Measurements from ENCODE around the gene HMGCL.
"Not testable (repeated sequence)": the region's sequence is repeated elsewhere in the genome, so short reads cannot be mapped to it uniquely, and the experiment has no call there.

Gene HMGCL

DNA sequence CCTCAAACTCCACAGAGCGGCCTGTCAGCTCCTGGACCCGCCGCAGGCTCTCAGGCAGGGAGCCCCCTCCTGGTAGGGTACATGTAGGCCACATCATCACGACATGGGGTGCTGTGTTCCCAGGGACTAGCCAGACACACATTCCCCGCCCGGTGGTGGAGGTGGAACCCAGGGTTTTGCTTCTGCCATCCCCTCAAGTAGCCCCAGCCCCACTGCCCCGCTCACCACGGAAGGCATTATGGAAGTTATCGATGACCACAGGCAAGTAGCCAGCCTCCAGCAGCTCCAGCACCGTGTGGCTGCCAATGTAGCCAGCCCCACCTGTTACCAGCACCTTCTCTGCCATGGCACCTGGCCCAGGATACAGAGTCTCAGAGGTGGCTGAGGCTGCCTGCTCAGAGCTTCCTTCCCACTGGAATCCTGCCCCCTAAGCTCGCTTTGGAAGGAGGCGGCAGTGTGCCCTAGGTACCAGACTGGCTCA, 26.5 kb downstream of the HMGCL start:
- no peak for DNase-seq (ENCODE audit: low read depth in 2 of 2)

DNA sequence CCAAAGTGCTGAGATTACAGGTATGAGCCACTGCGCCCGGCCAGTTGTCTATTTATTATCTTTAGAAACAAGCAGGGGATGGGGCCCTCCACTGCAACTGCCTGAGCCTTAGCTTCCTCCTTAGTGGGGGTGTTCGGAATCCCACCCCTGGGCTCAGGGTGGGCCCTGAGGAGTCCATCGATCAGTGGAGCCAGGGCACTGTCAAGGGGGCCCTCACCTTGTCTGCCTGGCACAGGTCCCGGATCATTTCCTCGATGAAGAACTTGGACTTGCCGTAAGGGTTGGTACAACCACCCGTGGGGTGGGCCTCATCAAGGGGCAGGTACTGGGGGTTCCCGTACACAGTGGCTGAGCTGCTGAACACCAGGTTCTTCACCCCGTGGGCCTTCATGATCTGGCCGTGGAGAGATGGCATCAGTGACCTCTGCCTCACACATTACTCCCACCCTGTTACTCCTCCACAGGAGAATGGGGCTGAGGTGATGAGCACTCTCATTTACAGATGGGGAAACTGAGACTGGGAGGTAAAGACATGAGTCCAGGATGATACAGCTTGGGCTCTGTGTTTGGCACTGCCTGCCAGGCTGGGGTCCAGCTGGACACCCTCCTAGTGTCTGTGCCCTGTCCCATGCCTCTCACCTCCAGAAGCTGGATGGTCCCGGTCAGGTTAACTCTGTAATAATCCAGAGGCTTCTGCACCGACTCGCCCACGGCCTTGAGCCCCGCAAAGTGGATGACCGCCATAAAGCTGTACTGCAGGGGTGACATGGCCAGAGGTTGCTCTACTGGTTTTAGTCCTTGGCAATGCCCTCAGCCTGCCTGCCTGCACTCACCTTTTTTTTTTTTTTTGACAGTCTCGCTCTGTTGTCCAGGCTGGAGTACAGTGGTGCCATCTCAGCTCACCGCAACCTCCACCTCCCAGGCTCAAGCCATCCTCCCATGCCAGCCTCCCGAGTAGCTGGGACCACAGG, 27.5 kb downstream of the HMGCL start:
- DNase-seq (ENCODE audit: low read depth in 2 of 2): no peak

DNA sequence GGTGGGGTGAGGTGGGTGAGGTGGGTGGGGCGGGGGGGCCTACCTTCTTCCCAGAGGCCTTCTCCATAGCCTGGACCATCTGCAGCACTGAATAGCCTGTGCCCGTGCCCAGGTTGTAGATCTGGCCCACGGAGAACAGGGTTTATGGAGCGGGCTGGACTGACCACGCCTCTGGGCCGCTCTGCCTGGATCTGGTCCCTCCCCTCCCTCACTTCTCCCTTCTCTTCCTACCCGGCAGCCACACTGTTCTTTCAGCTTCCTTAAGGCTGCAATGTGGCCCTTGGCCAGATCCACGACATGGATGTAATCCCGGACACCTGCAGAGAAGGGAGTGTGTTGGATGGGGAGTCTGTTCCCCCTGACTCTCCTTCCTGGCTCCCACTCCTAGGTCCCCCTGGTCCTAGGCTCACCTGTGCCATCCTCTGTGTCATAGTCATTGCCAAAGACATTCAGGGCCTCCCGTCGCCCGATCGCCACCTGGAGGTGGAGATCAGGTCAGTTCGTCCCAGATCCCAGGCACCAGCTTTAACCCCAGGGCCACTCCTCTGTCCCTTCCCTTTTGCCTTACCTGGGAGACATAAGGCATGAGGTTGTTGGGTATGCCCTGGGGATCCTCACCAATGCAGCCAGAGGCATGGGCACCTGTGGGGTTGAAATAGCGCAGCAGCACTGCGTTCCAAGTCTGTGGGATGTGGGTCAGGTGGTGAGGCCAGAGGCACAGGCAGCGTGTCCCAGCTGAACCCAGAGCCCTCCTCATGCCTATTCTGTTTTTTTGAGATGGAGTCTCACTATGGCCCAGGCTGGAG, 28.6 kb downstream of the HMGCL start:
- DNase-seq (ENCODE audit: low read depth in 2 of 2): no peak

DNA sequence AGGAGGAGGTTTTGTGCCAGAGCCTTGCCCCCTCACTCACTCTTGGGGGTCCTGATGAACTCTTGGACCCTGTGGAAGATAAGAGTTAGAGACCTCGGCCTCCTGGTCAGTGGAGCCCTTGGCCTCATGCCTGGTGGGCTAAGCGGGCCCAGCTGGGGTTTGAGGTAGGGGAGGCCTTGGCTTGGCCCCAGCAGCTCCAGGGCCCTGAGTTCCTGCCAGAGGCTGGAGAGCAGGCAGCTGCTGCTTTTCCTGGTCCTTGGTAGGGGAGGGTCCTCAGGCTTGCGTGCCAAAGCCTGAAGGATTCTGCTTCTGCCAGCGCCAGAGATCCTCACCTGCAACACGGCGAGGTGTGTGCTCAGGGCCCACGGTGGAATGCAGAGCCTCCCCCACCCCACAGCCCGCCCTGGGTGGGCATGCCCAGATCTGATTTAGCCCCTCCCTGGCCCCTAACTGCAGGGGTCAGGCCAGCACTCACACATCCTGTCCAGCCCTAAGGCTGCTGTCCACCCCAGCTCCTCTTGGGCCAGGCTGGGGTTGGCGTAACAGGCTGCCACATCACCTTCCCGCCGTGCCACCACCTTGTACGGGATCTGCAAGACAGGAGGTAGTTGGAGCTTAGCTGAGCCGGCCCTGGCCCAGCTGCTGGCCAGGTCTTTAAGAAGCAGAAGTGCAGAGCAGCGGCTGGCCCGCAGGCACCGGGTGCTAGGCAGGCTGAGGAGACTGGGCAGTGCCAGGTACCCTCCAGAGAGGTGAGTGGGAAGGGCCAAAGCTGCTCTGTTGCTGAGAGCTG, 29.4 kb downstream of the HMGCL start:
- DNase-seq (ENCODE audit: low read depth in 2 of 2): no peak

DNA sequence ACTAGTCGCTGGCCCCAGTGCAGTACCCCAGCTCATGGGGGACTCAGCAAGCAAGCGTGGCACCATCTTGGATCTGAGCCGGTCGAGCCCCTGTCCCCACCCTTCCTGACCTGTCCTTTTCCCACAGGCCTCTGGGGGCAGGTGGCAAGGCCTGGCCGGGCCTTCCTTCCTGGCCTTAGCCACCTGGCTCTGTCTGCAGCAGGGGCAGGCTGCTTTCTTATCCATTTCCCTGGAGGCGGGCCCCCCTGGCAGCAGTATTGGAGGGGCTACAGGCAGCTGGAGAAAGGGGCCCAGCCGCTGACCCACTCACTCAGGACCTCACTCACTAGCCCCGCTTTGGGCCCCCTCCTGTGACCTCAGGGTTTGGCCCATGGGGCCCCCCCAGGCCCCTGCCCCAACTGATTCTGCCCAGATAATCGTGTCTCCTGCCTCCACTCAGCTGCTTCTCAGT, 30.5 kb downstream of the HMGCL start:
- not testable (repeated sequence) for DNase-seq (ENCODE audit: low read depth in 2 of 2)

DNA sequence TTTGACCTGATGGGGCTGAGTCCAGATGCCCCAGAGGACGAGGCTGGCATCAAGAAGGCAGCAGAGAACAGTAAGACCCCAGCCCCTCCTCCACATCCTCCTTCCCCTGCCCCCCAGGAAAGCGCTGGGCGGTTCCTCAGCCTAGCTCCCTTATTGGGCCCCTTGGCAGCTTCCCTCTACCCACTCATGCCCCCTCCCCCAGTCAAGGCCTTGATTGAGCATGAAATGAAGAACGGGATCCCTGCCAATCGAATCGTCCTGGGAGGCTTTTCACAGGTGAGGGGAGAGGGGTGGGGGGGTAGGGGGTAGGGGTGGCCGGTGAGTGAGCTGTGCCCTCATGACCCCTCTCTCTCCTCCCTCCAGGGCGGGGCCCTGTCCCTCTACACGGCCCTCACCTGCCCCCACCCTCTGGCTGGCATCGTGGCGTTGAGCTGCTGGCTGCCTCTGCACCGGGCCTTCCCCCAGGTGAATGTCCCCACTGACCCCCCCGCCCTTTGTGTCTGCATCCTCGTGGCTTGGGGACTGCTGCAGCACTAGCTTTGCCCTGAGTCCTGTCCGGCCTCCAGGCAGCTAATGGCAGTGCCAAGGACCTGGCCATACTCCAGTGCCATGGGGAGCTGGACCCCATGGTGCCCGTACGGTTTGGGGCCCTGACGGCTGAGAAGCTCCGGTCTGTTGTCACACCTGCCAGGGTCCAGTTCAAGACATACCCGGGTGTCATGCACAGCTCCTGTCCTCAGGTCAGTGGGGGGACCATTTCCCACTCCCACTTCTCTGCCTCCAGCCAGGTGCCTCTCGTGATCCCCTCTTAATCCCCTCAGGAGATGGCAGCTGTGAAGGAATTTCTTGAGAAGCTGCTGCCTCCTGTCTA, 31.1 kb downstream of the HMGCL start:
- DNase-seq (ENCODE audit: low read depth in 2 of 2): no peak

DNA sequence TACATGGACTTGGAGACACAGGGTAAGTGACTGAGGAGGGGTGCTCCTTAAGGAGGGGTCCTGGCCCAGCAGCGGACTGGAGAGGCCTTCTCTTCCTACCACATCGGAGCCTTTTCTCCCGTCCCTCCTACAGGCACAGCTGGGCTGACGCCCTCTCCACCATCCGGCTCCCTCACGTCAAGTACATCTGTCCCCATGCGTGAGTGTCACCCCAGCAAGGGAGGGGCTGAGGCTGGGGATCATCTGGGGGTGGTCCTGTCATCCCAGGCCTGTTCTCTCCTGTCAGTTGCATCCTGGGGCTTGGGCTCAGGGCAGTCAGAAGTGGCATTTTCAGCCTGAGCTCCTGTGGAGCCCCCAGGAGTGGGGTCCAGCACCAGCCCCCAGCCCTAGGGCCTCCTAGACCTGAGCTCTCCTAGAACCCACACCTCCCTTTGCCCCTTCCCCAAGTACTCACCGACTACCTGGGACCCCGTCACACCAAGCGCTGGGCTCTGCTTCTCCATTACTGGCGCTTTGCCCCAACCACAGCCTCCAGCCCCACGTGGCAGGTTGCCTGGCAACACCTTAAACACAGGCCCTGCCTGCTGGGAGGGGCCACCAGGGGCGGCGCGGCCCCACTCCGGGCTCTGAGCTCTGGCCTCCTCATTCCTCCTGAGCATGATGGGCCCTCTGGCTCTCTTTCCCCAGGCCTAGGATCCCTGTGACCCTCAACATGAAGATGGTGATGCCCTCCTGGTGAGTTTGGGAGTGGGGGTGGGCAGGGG, 32.0 kb downstream of the HMGCL start:
- DNase-seq (ENCODE audit: low read depth in 2 of 2): no peak

DNA sequence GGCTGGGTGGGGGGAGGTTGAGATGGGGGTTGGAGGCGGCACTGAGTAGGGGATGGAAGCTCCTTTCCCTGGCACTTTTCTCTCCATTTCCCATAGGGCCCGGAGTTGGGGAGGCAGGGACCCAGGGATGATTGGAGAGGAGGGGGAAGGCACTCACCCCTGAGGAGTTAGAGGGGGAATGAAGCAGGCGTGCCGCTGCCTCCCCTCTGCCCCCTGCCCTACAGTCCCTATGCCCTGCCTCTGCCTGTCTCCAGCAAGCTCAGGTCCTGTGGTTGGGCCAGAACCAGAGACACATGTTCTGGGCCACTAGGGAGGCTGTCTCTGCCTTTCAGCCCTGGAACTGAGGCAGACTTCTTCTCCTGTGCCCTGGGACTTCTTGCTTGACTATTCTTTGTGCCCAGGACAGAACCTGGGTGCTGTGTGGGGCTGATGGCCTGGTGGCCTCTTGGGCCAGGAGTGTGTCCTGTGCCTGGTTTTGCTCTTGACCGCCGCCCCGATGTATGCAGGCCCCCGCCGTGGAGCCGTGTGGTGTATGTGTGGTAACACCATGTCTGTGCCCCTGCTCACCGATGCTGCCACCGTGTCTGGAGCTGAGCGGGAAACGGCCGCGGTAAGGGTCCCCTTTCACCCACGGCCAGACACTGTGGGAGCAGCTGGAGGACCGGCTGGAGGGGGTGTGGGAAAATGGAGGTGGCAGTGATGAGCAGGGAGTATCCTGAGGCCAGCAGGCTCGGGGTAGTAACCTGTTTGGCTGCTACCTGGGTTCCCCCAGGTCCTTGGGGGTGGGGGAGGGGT, 32.9 kb downstream of the HMGCL start:
- no peak for DNase-seq (ENCODE audit: low read depth in 2 of 2)

DNA sequence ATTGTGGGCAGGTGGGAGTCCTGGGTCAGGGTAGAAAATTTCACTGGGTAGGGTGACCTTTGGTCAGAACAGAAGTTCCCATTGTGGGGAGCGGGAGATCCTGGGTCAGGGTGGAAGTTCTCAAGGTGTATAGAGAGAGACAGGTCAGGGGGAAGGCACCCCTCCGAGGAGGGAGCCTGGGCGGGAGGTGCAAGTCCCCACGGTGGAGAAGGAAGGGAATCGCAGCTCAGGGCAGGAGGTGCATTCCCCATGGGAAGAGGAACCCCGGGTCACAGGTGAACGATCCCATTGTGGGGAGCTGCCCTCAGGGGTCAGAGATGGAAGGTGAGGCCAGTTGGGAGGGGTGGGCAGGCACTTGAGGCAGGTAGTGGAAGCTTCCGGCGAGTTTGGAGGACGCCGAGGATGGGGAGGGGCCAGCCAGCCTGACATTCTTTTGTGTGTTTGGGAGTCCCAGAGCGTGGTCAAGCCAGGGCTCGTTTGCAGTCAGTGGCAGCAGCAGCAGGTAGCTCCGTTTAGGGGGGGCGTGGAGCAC, 33.6 kb downstream of the HMGCL start:
- no peak for DNase-seq (ENCODE audit: low read depth in 2 of 2)

DNA sequence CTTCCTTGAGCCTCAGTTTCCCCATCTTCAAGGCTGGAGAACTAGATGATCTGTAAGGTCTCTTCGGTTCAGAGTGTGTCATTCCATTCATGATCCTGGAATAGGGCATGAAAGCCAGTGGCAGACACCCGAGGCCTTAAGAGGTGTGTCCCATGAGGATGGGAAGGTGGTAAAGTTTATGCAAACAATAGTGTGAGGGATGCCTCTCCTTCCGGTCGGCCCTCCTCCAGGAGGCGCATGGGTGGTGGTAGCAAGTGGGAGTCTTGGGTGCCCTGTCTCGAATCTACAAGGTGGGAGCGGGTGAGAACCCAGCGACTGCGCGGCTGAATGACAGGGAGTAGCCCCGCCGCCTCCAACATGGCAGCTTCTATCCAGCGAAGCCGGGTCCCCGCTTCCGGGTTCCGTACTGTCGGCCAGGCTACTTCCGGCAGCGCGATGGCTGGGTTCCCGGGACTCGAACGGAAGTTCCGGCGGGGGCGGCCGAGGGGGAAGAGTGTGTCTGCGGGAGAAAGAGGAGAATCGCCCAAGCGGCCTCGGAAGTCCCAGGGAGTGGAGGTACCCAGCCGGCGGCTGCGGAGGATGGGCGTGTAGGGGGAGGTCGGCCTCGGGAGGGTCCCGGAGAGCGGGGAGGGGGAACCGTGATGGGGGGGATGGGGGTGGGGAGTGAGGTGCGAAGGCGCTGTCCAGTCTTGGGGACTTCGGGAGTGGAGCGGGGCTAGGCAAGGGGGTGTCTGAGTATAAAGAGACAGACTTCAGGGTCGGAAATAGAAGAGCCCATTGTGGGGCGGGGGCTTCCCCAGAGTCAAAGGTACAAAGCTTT, 34.3 kb downstream of the HMGCL start, which contains the start of gene LYPLA2:
TSS of gene LYPLA2 (plus strand) at position 450 of the 820 bp plus-strand sequence. CDS start 1,538 bp downstream, outside the sequence.
- DNase-seq (ENCODE audit: low read depth in 2 of 2): peak; percentile 83 to 86

DNA sequence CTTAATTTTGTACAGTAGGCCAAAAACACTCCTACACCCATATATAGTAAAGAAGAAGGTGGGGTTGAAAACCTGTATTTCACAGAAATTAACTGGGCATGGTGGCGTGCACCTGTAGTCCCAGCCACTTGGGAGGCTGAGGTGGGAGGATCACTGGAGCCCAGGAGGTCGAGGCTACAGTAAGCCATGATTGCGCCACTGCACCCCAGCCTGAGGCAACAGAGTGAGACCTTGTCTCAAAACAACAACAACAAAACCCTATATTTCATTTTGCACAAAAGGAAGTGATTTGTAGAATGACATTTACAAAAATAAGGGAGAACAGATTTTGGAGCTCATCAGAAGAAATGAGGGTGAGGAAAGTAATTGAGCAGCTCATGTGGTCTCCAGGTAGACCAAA, 36.5 kb downstream of the HMGCL start:
- DNase-seq (ENCODE audit: low read depth in 2 of 2): no peak

DNA sequence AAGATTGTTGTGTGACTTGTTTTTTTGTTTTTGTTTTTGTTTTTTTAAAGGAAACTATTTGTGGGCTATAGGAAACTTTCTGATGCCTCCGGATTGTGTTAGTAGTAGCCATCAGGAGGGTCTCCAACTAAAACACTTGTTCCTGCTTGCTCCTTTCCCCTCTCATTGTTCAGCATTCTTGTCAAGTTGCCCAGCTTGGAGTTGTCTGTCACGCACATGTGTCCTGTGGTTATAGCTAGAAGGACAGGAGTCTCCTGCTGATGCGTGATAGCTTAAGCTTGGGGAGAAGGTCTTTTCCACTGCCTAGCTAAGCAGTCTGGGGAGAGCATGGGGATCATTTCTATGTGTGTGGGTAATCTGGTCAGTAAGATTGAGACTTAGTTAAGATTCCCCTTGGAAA, 37.5 kb downstream of the HMGCL start:
- DNase-seq (ENCODE audit: low read depth in 2 of 2): no peak

DNA sequence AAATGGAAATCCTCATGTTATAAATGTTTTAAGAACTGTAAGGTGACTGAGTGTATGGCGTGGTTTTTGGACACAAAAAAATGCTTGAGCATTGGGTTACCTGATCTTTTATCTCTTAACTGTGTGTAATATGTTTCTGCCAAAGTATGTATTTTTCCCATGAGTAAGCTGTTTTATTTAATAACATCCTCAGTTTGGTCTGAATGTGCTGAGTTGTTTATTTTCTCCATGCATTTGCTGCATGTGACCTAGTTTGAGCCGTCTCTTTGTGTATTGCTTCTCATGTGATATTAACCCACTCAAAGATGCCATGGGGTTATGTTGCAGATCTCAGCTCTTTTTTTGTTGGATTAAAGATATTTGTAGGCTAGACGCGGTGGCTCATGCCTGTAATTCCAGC, 40.4 kb downstream of the HMGCL start:
- DNase-seq (ENCODE audit: low read depth in 2 of 2): no peak

DNA sequence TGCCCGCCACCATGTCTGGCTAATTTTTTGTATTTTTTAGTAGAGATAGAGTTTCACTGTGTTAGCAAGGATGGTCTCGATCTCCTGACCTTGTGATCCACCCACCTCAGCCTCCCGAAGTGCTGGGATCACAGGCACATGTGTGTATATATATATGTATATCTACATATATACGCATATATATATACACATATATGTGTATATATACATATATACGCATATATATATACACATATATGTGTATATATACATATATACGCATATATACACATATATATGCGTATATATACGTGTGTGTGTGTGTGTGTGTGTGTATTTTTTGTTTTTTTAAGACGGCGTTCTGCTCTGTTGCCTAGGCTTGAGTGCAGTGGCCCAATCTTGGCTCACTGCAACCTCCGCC, 42.1 kb downstream of the HMGCL start:
- DNase-seq (ENCODE audit: low read depth in 2 of 2): not testable (repeated sequence)

DNA sequence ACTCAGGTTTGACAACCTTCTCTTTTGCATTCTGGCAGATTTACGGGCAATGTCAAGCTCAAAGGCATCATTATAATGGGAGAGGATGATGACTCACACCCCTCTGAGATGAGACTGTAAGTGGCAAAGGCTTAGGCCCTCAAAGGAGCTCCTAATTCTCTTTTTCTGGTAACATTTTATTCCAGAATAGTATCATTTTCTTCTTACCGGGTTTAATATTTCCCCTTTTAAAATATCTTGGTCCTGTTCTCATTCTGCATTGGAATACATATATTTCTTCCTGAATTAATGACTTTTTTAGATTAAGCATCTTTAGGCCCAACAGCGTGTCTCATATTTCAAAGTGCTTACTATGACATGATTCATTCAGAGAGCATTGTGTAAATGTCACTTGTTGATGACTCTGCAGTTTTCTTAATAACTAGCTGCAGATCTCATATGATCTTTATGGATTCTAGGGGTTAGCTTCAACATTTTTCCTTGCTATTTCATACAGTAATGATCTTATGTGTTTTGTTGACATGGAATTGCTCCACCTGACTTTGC, 45.3 kb downstream of the HMGCL start:
- DNase-seq (ENCODE audit: low read depth in 2 of 2): no peak

DNA sequence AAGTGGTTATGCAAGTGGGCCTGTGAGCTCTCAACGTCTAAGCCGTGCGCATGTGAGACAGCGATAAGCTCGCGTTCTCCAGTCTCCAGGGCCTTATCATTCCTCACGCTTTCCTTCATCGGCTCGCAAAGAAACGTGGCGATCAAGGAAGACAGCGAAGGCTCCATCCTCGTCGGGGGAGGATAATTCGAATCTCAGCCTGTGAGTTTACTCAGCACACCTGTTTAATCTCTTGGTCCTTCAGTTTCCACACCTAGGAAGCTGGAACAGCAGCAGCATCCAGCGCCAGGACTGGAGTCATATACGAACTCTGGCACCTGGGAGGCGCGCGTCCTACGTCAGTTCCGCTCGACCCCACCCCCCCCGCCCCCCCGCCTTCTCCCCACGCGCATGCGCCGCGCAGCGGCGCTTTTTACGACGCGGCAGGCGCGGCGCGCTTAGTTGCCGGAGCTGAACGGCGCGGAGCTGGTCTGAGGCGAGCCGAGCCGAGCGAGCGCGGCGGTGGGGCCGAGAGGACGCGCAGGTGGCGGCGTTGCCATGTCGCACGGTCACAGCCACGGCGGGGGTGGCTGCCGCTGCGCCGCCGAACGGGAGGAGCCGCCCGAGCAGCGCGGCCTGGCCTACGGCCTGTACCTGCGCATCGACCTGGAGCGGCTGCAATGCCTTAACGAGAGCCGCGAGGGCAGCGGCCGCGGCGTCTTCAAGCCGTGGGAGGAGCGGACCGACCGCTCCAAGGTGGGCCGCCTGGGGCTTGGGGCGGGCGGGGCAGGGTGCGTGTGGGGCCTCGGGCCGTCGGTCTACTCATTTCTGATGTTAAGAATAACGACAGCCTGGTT, 47.0 kb downstream of the HMGCL start, which contains the start of gene PITHD1:
TSS of gene PITHD1 (plus strand) at position 440 of the 836 bp plus-strand sequence. CDS start at position 538, 98 bp downstream.
- DNase-seq (ENCODE audit: low read depth in 2 of 2): peak; percentile 77

All from stimulated activated CD8-positive, alpha-beta memory T cell treated with anti-CD3 and anti-CD28 coated beads, Interleukin-15, amount 100 ng/mL, for 48 hours (primary cell).